ENCODE results near the gene NOL12. TPM values are rescaled to one million over a fixed set of nuclear protein-coding genes. Genes with fewer than 3 reads are reported as not detected.

Gene NOL12
- total RNA-seq, 1 donor from 2014 or later: 23.9 TPM

DNA sequence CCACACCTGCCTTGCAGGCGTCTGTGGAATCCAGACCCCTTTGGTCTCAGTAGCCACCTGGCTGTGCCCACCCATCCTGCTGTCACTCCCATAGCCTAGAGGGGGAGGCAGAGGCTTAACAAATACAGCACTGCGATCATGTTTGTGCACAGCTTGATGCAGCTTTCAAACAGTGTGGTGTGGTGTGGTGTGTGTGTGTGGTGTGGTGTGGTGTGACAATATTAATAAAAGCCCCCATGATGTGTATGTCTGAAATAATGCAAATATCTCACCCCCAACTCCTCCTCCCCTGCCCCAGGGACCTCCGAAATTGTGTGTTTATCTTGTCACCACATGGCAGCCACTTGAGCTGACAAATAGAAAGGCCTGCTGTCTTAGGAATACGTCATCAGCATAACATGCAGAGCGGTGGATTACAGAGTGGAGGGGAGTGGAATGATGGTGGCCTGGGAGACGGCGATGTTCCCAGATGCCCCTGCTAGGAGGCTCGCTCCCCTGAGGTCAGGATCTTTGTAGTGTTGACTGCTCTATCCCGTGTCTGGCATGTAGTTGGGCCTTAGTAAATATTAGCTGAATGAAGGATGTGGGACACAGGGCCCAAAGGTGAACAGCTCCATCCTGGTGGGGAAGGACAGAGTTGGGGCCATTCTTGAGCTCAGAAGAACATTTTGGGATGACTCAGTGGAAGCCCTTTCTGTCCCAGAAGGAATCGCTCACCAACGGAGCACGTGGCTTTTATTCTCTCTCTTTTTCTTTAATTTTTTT lies 24.8 kb upstream of the NOL12 start:
- peak overlapping the region; percentile 83 for H3K4me3 Mint-ChIP-seq
- H3K27ac Mint-ChIP-seq: peak overlapping the region; percentile 91
- peaks cover 3% of the 10 kb centered on the region for H3K36me3 Mint-ChIP-seq
- no peaks in the 10 kb centered on the region for H3K27me3 Mint-ChIP-seq
- H3K4me1 Mint-ChIP-seq (ENCODE audit: unreplicated experiment): peaks cover 37% of the 10 kb centered on the region
- DNase-seq (ENCODE audit: extremely low spot score, unreplicated experiment): no peak
- TF ChIP-seq, protein P1, sequence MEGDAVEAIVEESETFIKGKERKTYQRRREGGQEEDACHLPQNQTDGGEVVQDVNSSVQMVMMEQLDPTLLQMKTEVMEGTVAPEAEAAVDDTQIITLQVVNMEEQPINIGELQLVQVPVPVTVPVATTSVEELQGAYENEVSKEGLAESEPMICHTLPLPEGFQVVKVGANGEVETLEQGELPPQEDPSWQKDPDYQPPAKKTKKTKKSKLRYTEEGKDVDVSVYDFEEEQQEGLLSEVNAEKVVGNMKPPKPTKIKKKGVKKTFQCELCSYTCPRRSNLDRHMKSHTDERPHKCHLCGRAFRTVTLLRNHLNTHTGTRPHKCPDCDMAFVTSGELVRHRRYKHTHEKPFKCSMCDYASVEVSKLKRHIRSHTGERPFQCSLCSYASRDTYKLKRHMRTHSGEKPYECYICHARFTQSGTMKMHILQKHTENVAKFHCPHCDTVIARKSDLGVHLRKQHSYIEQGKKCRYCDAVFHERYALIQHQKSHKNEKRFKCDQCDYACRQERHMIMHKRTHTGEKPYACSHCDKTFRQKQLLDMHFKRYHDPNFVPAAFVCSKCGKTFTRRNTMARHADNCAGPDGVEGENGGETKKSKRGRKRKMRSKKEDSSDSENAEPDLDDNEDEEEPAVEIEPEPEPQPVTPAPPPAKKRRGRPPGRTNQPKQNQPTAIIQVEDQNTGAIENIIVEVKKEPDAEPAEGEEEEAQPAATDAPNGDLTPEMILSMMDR (conservative IDR thresholded peaks at IDR 0.05): peak; percentile 50
- H3K9me3 Mint-ChIP-seq: no peaks in the 10 kb centered on the region

DNA sequence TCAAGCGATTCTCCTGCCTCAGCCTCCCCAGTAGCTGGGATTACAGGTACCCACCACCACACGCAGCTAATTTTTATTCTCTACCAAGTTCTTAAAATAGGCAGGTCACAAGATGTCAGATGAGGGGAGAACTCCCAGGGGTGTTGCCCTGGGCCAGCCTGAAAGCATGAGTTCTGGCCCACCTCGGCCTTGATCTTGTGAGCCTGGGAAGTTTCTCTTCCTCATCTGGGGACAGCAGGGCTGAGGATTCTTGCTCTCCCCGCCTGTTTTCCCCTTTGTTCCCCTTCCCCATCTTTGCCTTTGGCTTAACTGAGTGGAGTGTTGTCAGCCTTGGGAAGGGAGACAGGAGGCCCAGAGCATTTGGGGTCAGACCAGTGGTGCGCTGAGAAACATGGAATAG lies 24.1 kb upstream of the NOL12 start:
- peak overlapping the region; percentile 49 for H3K4me3 Mint-ChIP-seq

DNA sequence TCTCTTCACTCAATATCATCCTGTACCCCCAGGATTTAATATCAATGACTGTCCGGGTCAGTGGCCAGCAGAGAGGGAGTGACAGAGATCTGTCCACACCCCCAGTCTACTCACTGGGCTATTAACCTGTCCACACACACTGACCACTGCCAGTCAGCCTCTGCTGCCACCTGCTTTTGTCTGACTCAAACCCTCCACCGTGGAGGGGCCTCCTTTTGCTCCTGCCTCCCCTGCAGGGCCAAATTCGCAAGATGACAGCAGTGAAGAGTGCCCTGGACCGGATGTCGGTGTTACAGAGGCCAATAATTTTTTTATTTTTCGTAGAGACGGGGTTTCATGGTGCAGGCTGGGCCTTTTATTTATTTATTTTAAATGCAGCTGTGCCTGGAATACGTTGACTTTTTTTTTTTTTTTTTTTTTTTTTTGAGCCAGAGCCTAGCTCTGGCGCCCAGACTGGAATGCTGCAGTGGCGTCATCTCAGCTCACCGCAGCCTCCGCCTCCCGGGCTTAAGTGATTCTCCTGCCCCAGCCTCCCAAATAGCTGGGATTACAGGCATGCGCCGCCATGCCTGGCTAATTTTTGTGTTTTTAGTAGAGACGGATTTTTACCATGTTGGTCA lies 22.5 kb upstream of the NOL12 start:
- Mint-ChIP-seq H3K27ac (no peak overlapping the region), H3K4me3 (no peak overlapping the region), H3K9me3 (no peaks in the 10 kb centered on the region), H3K36me3 (peaks cover 3% of the 10 kb centered on the region), H3K27me3 (no peaks in the 10 kb centered on the region), H3K4me1 (ENCODE audit: unreplicated experiment) (peaks cover 35% of the 10 kb centered on the region)
- TF ChIP-seq, protein P1 (conservative IDR thresholded peaks at IDR 0.05): no peak
- DNase-seq (ENCODE audit: extremely low spot score, unreplicated experiment): no peak

More for the DNA sequence above, 24.1 kb upstream of the NOL12 start:
- H3K9me3 Mint-ChIP-seq: no peaks in the 10 kb centered on the region
- H3K27ac Mint-ChIP-seq: peak overlapping the region; percentile 70
- DNase-seq (ENCODE audit: extremely low spot score, unreplicated experiment): no peak
- TF ChIP-seq, protein P1 (conservative IDR thresholded peaks at IDR 0.05): no peak
- peaks cover 35% of the 10 kb centered on the region for H3K4me1 Mint-ChIP-seq (ENCODE audit: unreplicated experiment)
- H3K27me3 Mint-ChIP-seq: no peaks in the 10 kb centered on the region
- H3K36me3 Mint-ChIP-seq: peaks cover 3% of the 10 kb centered on the region

DNA sequence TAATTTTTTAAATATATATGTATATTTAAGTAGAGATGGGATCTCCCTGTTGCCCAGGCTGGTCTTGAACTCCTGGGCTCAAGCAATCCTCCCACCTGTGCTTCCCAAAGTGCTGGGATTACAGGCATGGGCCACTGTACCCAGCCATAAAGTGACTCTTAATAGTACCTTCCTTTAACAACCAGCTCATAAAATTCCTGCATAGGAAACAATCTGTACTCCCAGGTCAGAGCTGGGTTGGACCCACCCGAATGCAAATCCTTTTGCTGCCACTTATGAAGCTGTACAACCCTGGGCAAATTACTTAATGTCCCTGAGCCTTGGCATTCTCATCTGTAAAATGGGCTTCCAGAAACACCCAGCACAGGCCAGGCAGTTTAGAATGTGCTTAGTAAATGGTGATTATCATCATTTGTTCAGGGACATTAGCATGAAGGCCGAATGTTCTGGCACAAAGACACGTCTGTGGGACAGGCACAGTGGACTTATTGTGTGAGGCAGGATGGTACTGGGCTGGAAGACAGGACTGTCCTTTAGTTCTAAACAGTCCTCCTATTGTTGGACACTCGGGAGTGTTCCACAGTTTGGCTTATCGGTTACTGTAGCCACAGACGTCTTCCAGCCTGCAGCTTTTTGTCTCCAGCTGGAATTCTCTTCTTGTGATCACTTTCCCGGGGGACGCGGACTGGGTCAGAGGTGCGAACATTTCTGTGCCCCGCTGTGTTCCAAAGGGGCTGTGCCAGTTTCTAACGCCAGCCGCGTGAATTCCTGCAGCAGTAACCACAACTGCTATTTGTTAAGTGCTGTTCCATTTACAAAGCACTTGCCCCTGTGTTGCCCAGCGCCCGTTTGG lies 21.7 kb upstream of the NOL12 start:
- Mint-ChIP-seq H3K27ac (no peak overlapping the region), H3K9me3 (no peaks in the 10 kb centered on the region), H3K4me1 (ENCODE audit: unreplicated experiment) (peaks cover 33% of the 10 kb centered on the region), H3K4me3 (no peak overlapping the region), H3K36me3 (peaks cover 4% of the 10 kb centered on the region), H3K27me3 (no peaks in the 10 kb centered on the region)
- DNase-seq (ENCODE audit: extremely low spot score, unreplicated experiment): no peak
- TF ChIP-seq, protein P1 (conservative IDR thresholded peaks at IDR 0.05): no peak

DNA sequence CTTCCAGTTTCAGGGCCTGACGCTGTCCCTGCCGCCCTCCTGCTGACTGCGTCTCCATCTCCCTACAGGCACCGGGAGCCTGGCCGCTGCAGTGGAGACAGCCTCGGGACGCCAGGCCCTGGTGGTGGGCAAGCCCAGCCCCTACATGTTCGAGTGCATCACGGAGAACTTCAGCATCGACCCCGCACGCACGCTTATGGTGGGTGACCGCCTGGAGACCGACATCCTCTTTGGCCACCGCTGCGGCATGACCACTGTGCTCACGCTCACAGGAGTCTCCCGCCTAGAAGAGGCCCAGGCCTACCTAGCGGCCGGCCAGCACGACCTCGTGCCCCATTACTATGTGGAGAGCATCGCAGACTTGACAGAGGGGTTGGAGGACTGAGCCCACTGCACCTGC lies 20.7 kb upstream of the NOL12 start:
- no peaks in the 10 kb centered on the region for H3K27me3 Mint-ChIP-seq
- peaks cover 23% of the 10 kb centered on the region for H3K4me1 Mint-ChIP-seq (ENCODE audit: unreplicated experiment)
- H3K9me3 Mint-ChIP-seq: no peaks in the 10 kb centered on the region
- no peak overlapping the region for H3K4me3 Mint-ChIP-seq
- H3K27ac Mint-ChIP-seq: no peak overlapping the region
- TF ChIP-seq, protein P1 (conservative IDR thresholded peaks at IDR 0.05): no peak
- peaks cover 6% of the 10 kb centered on the region for H3K36me3 Mint-ChIP-seq
- no peak for DNase-seq (ENCODE audit: extremely low spot score, unreplicated experiment)

Data from type B pancreatic cell (in vitro differentiated cells).